GM18867 (cell line): ENCODE data around the gene ABCC10.

Experiments
- ATAC-seq: cut with Tn5 transposase; IDR thresholded peaks from one replicate; pipeline ENCODE4 v1.9.1; 2021; ENCODE audit warnings: mild to moderate bottlenecking, moderate library complexity; ENCODE audit not compliant: unreplicated experiment

ABCC10 gene

GRCh38 chr6:43468748-43469681, 41.7 kb downstream of the ABCC10 start:
- ATAC-seq, result no peak

- ATAC-seq, result no peak
Measured at GRCh38 chr6:43469947-43470346, 42.6 kb downstream of the ABCC10 start.

GRCh38 chr6:43471399-43471798, 44.1 kb downstream of the ABCC10 start:
- ATAC-seq, result no peak

GRCh38 chr6:43472515-43472914, 45.2 kb downstream of the ABCC10 start:
- no peak for ATAC-seq

GRCh38 chr6:43475516-43475915, 48.2 kb downstream of the ABCC10 start:
- ATAC-seq, result no peak

- ATAC-seq, result no peak
Measured at GRCh38 chr6:43476746-43477145, 49.4 kb downstream of the ABCC10 start.

- ATAC-seq, result peak; percentile 95
Measured at GRCh38 chr6:43477235-43478007, 50.1 kb downstream of the ABCC10 start, which contains the start of gene TJAP1. TSS of gene TJAP1 (plus strand) at chr6:43477570. CDS start at chr6:43499002, 21,432 bp downstream.

GRCh38 chr6:43478008-43478372, 50.6 kb downstream of the ABCC10 start:
- ATAC-seq, result no peak

- ATAC-seq, result no peak
Measured at GRCh38 chr6:43481075-43481474, 53.7 kb downstream of the ABCC10 start.

- ATAC-seq, result no peak
Measured at GRCh38 chr6:43481591-43482236, 54.4 kb downstream of the ABCC10 start.

- ATAC-seq, result no peak
Measured at GRCh38 chr6:43488667-43489276, 61.4 kb downstream of the ABCC10 start.

GRCh38 chr6:43489277-43490072, 62.1 kb downstream of the ABCC10 start:
- no peak for ATAC-seq

- ATAC-seq, result no peak
Measured at GRCh38 chr6:43490523-43490939, 63.2 kb downstream of the ABCC10 start.

GRCh38 chr6:43491750-43492661, 64.7 kb downstream of the ABCC10 start:
- no peak for ATAC-seq

- ATAC-seq, result no peak
Measured at GRCh38 chr6:43492673-43493072, 65.3 kb downstream of the ABCC10 start.

GRCh38 chr6:43493230-43493629, 65.9 kb downstream of the ABCC10 start:
- no peak for ATAC-seq

- ATAC-seq, result no peak
Measured at GRCh38 chr6:43493833-43494232, 66.5 kb downstream of the ABCC10 start.

GRCh38 chr6:43494321-43494720, 67.0 kb downstream of the ABCC10 start:
- ATAC-seq, result no peak

GRCh38 chr6:43494766-43495165, 67.4 kb downstream of the ABCC10 start:
- no peak for ATAC-seq
